Prostate gland (tissue), 2 donors: ENCODE results near the gene HOXC5.

Experiments used
- CTCF ChIP-seq, 4 experiments: fragments of 200-600 bp in 2 of 4; fragments of 450-650 bp in 2 of 4; sonication (generic) in 2 of 4; IDR thresholded peaks; 1 replicate in 3 of 4; 2 replicates in 1 of 4; pipeline ENCODE4 v1.5.1; 2016 to 2019; ENCODE audit warnings: antibody characterized with exemption in 4 of 4, mild to moderate bottlenecking in 2 of 4, moderate library complexity in 2 of 4
- POLR2A ChIP-seq: fragments of 450-650 bp; IDR thresholded peaks from one replicate; pipeline ENCODE4 v1.6.1; 2016; ENCODE audit warnings: antibody characterized with exemption, mild to moderate bottlenecking
- POLR2AphosphoS5 ChIP-seq: sonication (generic); formaldehyde crosslinking; IDR thresholded peaks from one replicate; pipeline ENCODE4 v1.6.1; 2017; ENCODE audit warnings: antibody characterized with exemption

- TF ChIP-seq POLR2A, result no peak
- TF ChIP-seq CTCF (IDR thresholded peaks at IDR 0.05), result no peak
- TF ChIP-seq POLR2AphosphoS5, result no peak
Observed at GRCh38 chr12:54024127-54024526, 8.7 kb upstream of the HOXC5 start.
